ENCODE data around the gene CCIN. TPM values are rescaled to one million over a fixed set of nuclear protein-coding genes. Genes with fewer than 3 reads are reported as not detected.

CCIN gene
- total RNA-seq, 1 experiment from 2014 or later, result not detected

DNA sequence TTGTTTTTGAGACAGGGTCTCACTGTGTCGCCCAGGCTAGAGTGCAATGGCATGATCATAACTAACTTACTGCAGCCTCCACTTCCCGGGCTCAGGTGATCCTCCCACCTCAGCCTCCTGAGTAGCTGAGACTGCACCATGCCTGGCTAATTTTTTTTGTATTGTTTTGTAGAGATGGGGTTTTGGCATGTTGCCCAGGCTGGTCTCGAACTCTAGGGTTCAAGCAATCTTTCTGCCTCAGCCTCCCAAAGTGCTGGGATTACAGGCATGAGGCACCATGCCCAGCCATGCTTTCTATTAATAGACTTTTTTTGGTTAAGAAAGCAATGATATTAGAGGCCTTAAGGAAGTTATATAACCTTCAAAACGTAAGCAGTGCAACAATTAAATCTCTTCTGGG is 44.8 kb downstream of the CCIN start:
- in situ Hi-C loops (cut with HindIII; ENCODE audit: low sequenced_read_pairs), result no loop called here
- DNase-seq (ENCODE audit: low spot score), result no peak

DNA sequence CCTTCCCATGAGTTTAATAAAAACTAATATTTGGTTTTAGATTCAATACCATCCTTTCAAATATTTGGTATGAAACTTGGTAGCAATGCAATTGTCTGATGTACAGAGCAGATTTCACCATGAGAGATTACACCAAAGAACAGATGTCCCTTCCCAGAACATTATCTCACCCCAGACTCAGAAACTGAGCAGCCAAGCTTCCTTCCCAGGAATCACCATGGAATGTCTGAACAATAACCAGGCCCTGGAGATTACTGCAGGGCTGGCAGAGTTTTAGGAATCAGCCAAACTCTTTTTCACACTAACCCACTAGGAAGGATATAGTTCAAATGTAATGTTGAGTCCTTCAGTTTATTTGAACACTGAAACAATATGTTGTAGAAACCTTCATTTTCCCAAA is 45.4 kb downstream of the CCIN start:
- in situ Hi-C loops (cut with HindIII; ENCODE audit: low sequenced_read_pairs), result no loop called here
- peak; percentile 37 for DNase-seq (ENCODE audit: low spot score)

DNA sequence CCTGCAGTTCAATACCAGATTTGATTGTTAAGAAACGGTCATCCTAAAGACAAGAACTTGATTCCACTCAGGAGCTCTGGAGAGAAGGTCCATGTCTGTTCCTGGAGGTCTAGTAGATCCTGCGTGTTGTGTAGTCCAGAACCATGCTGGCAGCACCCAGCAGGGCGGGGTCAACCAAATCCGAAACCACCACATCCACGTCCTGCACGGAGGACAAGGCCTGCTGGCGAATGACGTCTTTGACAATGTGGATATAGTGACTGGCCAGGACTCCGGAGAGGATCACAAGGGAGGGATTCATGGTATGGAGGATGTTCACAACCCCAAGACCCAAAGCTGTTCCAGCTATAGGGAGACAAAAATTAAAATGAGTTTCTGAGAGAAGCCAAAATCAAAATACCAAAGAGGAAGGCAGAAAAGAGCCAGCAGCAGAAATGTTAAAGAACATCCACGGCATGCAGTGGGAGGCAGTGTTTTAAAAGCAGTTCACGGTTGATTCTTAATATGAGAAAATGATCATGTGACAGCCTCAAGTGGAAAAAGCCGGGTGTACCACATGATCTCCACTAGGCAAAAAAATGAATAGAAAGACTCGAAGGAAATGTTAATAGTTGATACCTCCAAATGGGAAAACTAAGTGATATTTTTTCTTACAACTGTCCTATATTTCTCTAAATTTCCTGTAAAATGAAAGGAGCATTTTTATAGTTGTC is 48.2 kb downstream of the CCIN start:
- no peak for DNase-seq (ENCODE audit: low spot score)
- in situ Hi-C loops (cut with HindIII; ENCODE audit: low sequenced_read_pairs), result no loop called here

DNA sequence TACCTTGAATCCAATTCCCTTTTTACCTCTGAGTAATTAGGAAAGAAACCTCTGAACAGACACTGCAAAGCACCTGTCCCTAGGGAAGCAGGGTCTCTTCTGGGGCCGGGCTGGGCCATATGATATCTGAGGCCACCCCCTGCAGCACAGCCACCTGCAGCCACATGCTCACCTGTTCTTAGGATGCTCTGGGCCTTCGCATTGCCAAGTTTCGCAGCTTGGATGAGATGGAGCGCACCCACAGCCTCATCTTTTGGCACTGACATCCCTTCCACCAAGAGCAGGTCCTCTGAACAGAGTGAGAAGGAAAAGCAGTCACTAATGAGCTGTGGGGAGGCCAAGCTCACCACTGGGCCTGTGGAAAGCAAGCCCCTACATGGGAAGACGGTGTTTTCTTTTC is 48.8 kb downstream of the CCIN start:
- DNase-seq (ENCODE audit: low spot score), result peak; percentile 88
- in situ Hi-C loops (cut with HindIII; ENCODE audit: low sequenced_read_pairs), result no loop called here

DNA sequence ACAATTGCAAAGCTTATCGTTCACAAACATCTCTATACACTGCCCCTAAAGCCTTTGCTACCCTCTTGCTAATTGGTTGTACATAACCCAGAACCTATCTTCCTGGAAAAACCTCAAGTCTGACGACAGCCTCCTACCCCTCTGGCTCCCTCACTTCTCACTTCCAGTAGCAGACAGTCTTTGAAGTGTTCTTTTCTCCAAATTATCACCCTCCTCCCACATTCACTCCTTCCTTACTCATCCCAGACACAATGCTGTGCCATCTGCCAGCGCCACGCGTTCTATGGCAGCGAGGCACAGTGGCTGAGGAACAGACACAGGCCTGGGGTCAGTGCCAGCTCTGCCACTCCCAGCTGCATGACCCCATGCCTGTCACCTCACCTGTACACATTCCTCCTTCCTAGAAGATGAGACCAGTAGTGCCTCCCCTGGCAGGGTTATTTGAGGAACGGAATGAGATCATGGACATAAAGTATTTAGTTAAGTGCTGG is 49.3 kb downstream of the CCIN start:
- peak; percentile 75 for DNase-seq (ENCODE audit: low spot score)
- in situ Hi-C loops (cut with HindIII; ENCODE audit: low sequenced_read_pairs), result no loop called here

Other genes starting within 250 kb of the CCIN start
- not detected in 2 replicates for gene OR2S2, start 211.2 kb upstream of the CCIN start, total RNA-seq (2014; rRNA removed; shearing (Covaris generic))
- 2.4 and 9.2 TPM in 2 replicates for gene RECK, start 132.5 kb upstream of the CCIN start, total RNA-seq (2014; rRNA removed; shearing (Covaris generic))
- 15.0 and 19.8 TPM in 2 replicates for gene GLIPR2, start 32.7 kb upstream of the CCIN start, total RNA-seq (2014; rRNA removed; shearing (Covaris generic))
- 630 and 665 TPM in 2 replicates for gene CLTA, start 21.5 kb downstream of the CCIN start, total RNA-seq (2014; rRNA removed; shearing (Covaris generic))
- 16.4 and 29.0 TPM in 2 replicates for gene GNE, start 89.1 kb downstream of the CCIN start, total RNA-seq (2014; rRNA removed; shearing (Covaris generic))
- gene RNF38, start 230.9 kb downstream of the CCIN start, total RNA-seq (2014; rRNA removed; shearing (Covaris generic)), result 5.4 and 11.2 TPM in 2 replicates